ENCODE measurements around the gene MYOM1. TPM values are rescaled to one million over a fixed set of nuclear protein-coding genes. Genes with fewer than 3 reads are reported as not detected.

MYOM1 gene
- total and polyA plus RNA-seq, 2 donors (not counting 3 experiments of a cell fraction or from before 2014, with no cell fraction given) = 0.08 TPM; not detected in 1

DNA sequence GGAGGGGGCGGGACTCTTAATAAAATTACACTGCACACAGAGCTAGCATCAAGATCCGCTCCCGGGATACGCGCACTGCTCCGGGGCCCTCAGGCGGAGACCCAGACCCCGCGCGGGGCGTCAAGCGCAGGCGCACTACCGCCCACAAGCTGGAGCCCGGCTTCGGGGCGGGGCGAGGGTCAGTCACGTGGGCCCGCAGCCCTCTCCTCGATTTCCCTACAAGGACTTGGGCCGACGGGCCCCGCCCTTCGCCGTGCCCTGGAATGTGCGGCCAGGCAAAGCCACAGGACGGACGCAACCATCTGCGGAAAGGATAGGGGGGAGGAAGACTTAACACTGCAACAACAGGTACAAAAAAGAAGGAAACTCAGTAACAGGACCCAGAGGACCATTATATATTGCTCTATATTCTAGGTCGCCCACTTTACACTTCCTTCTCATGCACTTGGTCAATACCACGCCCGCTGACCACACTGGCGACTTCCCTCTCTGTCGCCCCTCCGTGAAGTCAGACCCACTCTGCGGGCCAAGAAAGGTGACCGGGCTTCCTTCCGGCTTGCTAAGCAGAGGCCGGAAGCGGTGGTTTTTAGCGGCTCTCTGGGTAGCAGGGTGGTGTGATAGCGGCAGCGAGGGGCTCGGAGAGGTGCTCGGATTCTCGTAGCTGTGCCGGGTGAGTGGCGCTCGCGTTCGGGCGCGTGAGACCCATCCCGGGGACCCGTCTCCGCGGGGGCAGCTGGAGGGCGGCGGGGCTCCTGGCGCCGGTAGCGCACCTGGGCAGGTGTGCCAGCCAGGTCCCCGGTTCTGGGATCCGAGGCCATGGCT is 27.7 kb upstream of the MYOM1 start, which contains the start of gene MYL12A:
Gene MYL12A, plus strand, starts transcription at position 562 of the 822 bp plus-strand sequence. CDS start 5,447 bp downstream, outside the sequence.
- H3K36me3 ChIP-seq (ENCODE audit: control insufficient read depth in 2 of 2, extremely low read depth in 1 of 2, insufficient read depth in 2 of 2, low read length in 2 of 2) = peaks cover 0 to 4% of the 10 kb centered on the region in 2 experiments
- H2AFZ ChIP-seq (ENCODE audit: low read depth, low read length) = peak within 1 kb of the TSS; percentile 15
- FAIRE-seq (peak; percentile 93), DNase-seq (ENCODE audit: low read depth, low spot score) (peak; percentile 100)
- H3K4me3 ChIP-seq (replicated peaks in 1 of 3; ENCODE audit: insufficient read depth in 1 of 3, low read depth in 1 of 3, low read length in 3 of 3) = peak within 1 kb of the TSS; percentile 75 to 98 (median 95)
- no peaks in the 10 kb centered on the region for H3K27me3 ChIP-seq (ENCODE audit: control insufficient read depth in 2 of 2, insufficient read depth in 2 of 2, low read length in 2 of 2)
- peak within 1 kb of the TSS; percentile 96 for H3K4me2 ChIP-seq (ENCODE audit: insufficient read depth, low read length)
- dilution Hi-C loops (cut with MboI; ENCODE audit: extremely low pct_ligation_motif_present, low sequenced_read_pairs) (no loop called here), intact Hi-C loops (cut with micrococcal nuclease) (loop anchor here (1.0 to 10.0 kb wide), 14 partner anchors 15 to 1660 kb away; partner anchors contain the start of genes METTL4, MYL12B and NDC80)
- no peaks in the 10 kb centered on the region for H4K20me1 ChIP-seq (replicated peaks; ENCODE audit: control insufficient read depth, extremely low read depth, insufficient read depth, low read length)
- TF ChIP-seq MYC (IDR thresholded peaks at IDR 0.05; ENCODE audit: low read depth, low read length) (no peak), GATA2 (IDR thresholded peaks at IDR 0.05; ENCODE audit: insufficient read depth, insufficient read length, low read depth, low read length) (no peak), FOS (IDR thresholded peaks at IDR 0.05; ENCODE audit: borderline replicate concordance, insufficient read depth, low read length) (peak; percentile 52), POLR2A (IDR thresholded peaks at IDR 0.05; ENCODE audit: low read depth, low read length) (peak; percentile 99), POLR2AphosphoS5 (IDR thresholded peaks at IDR 0.05; ENCODE audit: insufficient read depth, low read depth, low read length) (peak; percentile 99), EZH2 (IDR thresholded peaks at IDR 0.05; ENCODE audit: borderline replicate concordance, low read depth, low read length, severe bottlenecking) (no peak), JUN (IDR thresholded peaks at IDR 0.05; ENCODE audit: borderline replicate concordance, insufficient read depth, insufficient read length, low read depth) (peak; percentile 38)
- TF ChIP-seq, protein P1, sequence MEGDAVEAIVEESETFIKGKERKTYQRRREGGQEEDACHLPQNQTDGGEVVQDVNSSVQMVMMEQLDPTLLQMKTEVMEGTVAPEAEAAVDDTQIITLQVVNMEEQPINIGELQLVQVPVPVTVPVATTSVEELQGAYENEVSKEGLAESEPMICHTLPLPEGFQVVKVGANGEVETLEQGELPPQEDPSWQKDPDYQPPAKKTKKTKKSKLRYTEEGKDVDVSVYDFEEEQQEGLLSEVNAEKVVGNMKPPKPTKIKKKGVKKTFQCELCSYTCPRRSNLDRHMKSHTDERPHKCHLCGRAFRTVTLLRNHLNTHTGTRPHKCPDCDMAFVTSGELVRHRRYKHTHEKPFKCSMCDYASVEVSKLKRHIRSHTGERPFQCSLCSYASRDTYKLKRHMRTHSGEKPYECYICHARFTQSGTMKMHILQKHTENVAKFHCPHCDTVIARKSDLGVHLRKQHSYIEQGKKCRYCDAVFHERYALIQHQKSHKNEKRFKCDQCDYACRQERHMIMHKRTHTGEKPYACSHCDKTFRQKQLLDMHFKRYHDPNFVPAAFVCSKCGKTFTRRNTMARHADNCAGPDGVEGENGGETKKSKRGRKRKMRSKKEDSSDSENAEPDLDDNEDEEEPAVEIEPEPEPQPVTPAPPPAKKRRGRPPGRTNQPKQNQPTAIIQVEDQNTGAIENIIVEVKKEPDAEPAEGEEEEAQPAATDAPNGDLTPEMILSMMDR (IDR thresholded peaks at IDR 0.05; ENCODE audit: extremely low read depth in 1 of 2, insufficient read depth in 1 of 2, low read depth in 1 of 2, low read length in 2 of 2) = no peak
- TF ChIP-seq, protein P2, sequence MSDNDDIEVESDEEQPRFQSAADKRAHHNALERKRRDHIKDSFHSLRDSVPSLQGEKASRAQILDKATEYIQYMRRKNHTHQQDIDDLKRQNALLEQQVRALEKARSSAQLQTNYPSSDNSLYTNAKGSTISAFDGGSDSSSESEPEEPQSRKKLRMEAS (IDR thresholded peaks at IDR 0.05; ENCODE audit: insufficient read depth, insufficient read length) = peak; percentile 94
- ChIA-PET POLR2A (interaction anchor here (0.6 to 1.5 kb wide), 10 partner anchors 9 to 419 kb away, joined by 3 to 10 read pairs (median 4); no protein-coding TSS in a partner anchor), CTCF (interaction anchor here (1.2 to 4.8 kb wide), 10 partner anchors 16 to 481 kb away, joined by 4 to 54 read pairs (median 18); no protein-coding TSS in a partner anchor)
- H3K4me1 ChIP-seq (ENCODE audit: control insufficient read depth, extremely low read depth, insufficient read depth, low read length) = peaks cover 38% of the 10 kb centered on the region
- peak within 1 kb of the TSS; percentile 100 for H3K9ac ChIP-seq (replicated peaks; ENCODE audit: extremely low read depth, insufficient read depth, low read length)
- H3K79me2 ChIP-seq (ENCODE audit: control insufficient read depth, insufficient read depth, low read length) = peaks cover 47% of the 10 kb centered on the region
- peak within 1 kb of the TSS; percentile 83 for H3K27ac ChIP-seq (ENCODE audit: insufficient read depth, low read depth, low read length)
- no peaks in the 10 kb centered on the region for H3K9me3 ChIP-seq (replicated peaks; ENCODE audit: control insufficient read depth, insufficient read depth, low read length)
- H3K9me1 ChIP-seq (replicated peaks; ENCODE audit: control insufficient read depth, extremely low read depth, insufficient read depth, low read length) = no peaks in the 10 kb centered on the region
- no TSS peak for BruUV-seq (replicated peaks)
